Esophagus muscularis mucosa (tissue), 3 donors: ENCODE results near the gene PCBP4.

Experiments used
- CTCF ChIP-seq, 3 experiments: fragments of 200-600 bp in 2 of 3; fragments of 450-650 bp in 1 of 3; sonication (generic) in 2 of 3; IDR thresholded peaks; one replicate each; pipeline ENCODE4 v1.5.1; 2017 to 2019; ENCODE audit warnings: antibody characterized with exemption in 3 of 3, mild to moderate bottlenecking in 2 of 3, moderate library complexity in 1 of 3
- EP300 ChIP-seq: sonication (generic); formaldehyde crosslinking; IDR thresholded peaks from one replicate; pipeline ENCODE4 v1.6.1; 2017; ENCODE audit warnings: antibody characterized with exemption

GRCh38 chr3:51916418-51916817, 50.8 kb downstream of the PCBP4 start:
- TF ChIP-seq CTCF (IDR thresholded peaks at IDR 0.05) (no peak), EP300 (no peak)
